Mucosa of descending colon (tissue), 3 donors: ENCODE measurements around the gene CABCOCO1. TPM values are rescaled to one million over a fixed set of nuclear protein-coding genes. Genes with fewer than 3 reads are reported as not detected.

Source experiments
- ATAC-seq: fragments of 200-7000 bp; cut with Tn5 transposase; one replicate; pipeline ENCODE4 v1.9.1; 2020; ENCODE audit warnings: mild to moderate bottlenecking, moderate library complexity
- DNase-seq, 3 donors: peaks; one replicate each; pipeline ENCODE4 v3.0.0-alpha.2; 2020
- H3K36me3 ChIP-seq: fragments of 200-600 bp; one replicate; pipeline ENCODE4 v1.8.0; 2021; ENCODE audit warnings: low read depth, mild to moderate bottlenecking
- H3K4me1 ChIP-seq: fragments of 200-600 bp; one replicate; pipeline ENCODE4 v1.8.0; 2021; ENCODE audit warnings: low read depth, mild to moderate bottlenecking
- H3K4me3 ChIP-seq: fragments of 200-600 bp; one replicate; pipeline ENCODE4 v1.8.0; 2021; ENCODE audit warnings: mild to moderate bottlenecking
- H3K9me3 ChIP-seq: fragments of 200-600 bp; one replicate; pipeline ENCODE4 v1.8.0; 2021; ENCODE audit warnings: mild to moderate bottlenecking
- CTCF ChIP-seq: fragments of 200-600 bp; IDR thresholded peaks from one replicate; pipeline ENCODE4 v1.8.0; 2022; ENCODE audit warnings: antibody characterized with exemption, mild to moderate bottlenecking
- intact Hi-C, 2 donors: fragments of 100-400 bp; cut with DNase I in 1 of 2; cut with micrococcal nuclease in 1 of 2; formaldehyde crosslinking; loops; one replicate each; pipeline versions ENCODE4 v1.11.0 to v1.11.1; 2022; cut with DNase I, micrococcal nuclease
- total RNA-seq, 3 donors: library from RNA; stranded (reverse); fragmentation: NEBNext Ultra II Directional in 2 of 3; extraction: Animal tissue kit (Norgen Biotek cat#: 25700) in 2 of 3; gene quantifications; one replicate each; pipeline versions ENCODE4 v1.2.1 to v1.2.4, GENCODE V29; 2021 to 2023
- donor health status: DM: no; HTN: no; CAD: no; lungs with moderate emphysema.
- donor health status: DM: no; HTN: no; CAD: no.
- donor health status: DM: no; HTN: yes; CAD: no.

CABCOCO1 gene
- total RNA-seq, 3 donors from 2014 or later: 0.22 to 3.4 TPM; not detected in 1

GRCh38 chr10:61787170-61787569 is 124.4 kb downstream of the CABCOCO1 start:
- no peak for TF ChIP-seq CTCF
- Histone ChIP-seq H3K9me3 (no peaks in the 10 kb centered on the region), H3K4me3 (no peak overlapping the region), H3K4me1 (peaks cover 2% of the 10 kb centered on the region), H3K36me3 (no peaks in the 10 kb centered on the region)
- no peak for ATAC-seq
- DNase-seq: no peak
- intact Hi-C loops: no loop called here

GRCh38 chr10:61789031-61789430 is 126.3 kb downstream of the CABCOCO1 start:
- ATAC-seq: no peak
- intact Hi-C loops: no loop called here

GRCh38 chr10:61791216-61791615 is 128.5 kb downstream of the CABCOCO1 start:
- H3K4me1 ChIP-seq: no peaks in the 10 kb centered on the region
- intact Hi-C loops: no loop called here
- H3K9me3 ChIP-seq: no peaks in the 10 kb centered on the region
- no peak for TF ChIP-seq CTCF
- ATAC-seq: no peak
- no peaks in the 10 kb centered on the region for H3K36me3 ChIP-seq
- no peak overlapping the region for H3K4me3 ChIP-seq
- no peak for DNase-seq

More at GRCh38 chr10:61789031-61789430, 126.3 kb downstream of the CABCOCO1 start:
- no peak for DNase-seq
- no peak overlapping the region for H3K4me3 ChIP-seq
- H3K36me3 ChIP-seq: no peaks in the 10 kb centered on the region
- TF ChIP-seq CTCF: no peak
- no peaks in the 10 kb centered on the region for H3K9me3 ChIP-seq
- H3K4me1 ChIP-seq: no peaks in the 10 kb centered on the region

GRCh38 chr10:61792097-61792716 is 129.5 kb downstream of the CABCOCO1 start:
- H3K36me3 ChIP-seq: no peaks in the 10 kb centered on the region
- DNase-seq (no peak), ATAC-seq (no peak)
- H3K4me3 ChIP-seq: no peak overlapping the region
- no peaks in the 10 kb centered on the region for H3K4me1 ChIP-seq
- intact Hi-C loops: no loop called here
- TF ChIP-seq CTCF: no peak
- no peaks in the 10 kb centered on the region for H3K9me3 ChIP-seq

GRCh38 chr10:61792921-61793320 is 130.2 kb downstream of the CABCOCO1 start:
- no peaks in the 10 kb centered on the region for H3K9me3 ChIP-seq
- TF ChIP-seq CTCF: no peak
- no peak overlapping the region for H3K4me3 ChIP-seq
- intact Hi-C loops: no loop called here
- H3K36me3 ChIP-seq: no peaks in the 10 kb centered on the region
- no peak for DNase-seq
- H3K4me1 ChIP-seq: no peaks in the 10 kb centered on the region
- ATAC-seq: peak; percentile 60
